ENCODE results near the gene TMEM106C.

GRCh38 chr12:47993491-47993890 is 30.1 kb downstream of the TMEM106C start:
- TF ChIP-seq CTCF (IDR thresholded peaks at IDR 0.05) (no peak), POLR2A (IDR thresholded peaks at IDR 0.05) (no peak)
